Measurements from ENCODE around the gene GPR6. TPM values are rescaled to one million over a fixed set of nuclear protein-coding genes. Genes with fewer than 3 reads are reported as not detected.

GPR6 gene
- total RNA-seq, 2 donors from 2014 or later, result not detected

DNA sequence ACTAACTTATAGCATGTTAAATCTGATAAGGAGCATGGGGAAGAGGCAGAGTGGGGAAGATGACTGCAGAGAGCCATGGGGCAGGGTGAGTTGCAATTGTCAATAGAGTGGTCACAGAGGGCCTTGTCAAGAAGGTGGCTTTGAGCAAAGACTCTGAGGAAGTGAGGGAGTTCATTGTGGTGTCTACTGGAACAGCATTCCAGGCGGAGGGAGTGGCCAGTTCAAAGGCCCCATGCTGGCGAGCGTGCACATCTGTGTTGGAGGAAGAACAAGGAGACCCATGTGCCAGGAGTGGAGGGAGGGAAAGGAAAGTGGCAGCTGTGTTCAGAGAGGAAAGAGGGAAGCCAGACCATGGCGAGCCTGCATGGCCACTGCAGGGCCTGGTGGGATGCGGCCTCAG is 15.8 kb upstream of the GPR6 start:
- intact Hi-C loops (cut with DNase I), result no loop called here
- Histone ChIP-seq H3K27me3 (no peaks in the 10 kb centered on the region), H3K9me3 (peaks cover 0 to 6% (median 0%) of the 10 kb centered on the region in 3 donors), H3K27ac (no peak overlapping the region), H3K4me3 (no peak overlapping the region), H3K36me3 (replicated peaks in 1 of 2; ENCODE audit: insufficient read depth in 1 of 2, low read depth in 2 of 2) (no peaks in the 10 kb centered on the region), H3K4me1 (no peaks in the 10 kb centered on the region)
- 79 to 87% methylated on average over 5 of the region's 5 CpGs for WGBS, 2 donors
- DNase-seq, result no peak
- no peak for ATAC-seq
- TF ChIP-seq POLR2A (IDR thresholded peaks at IDR 0.05), result no peak
- TF ChIP-seq, protein P1, sequence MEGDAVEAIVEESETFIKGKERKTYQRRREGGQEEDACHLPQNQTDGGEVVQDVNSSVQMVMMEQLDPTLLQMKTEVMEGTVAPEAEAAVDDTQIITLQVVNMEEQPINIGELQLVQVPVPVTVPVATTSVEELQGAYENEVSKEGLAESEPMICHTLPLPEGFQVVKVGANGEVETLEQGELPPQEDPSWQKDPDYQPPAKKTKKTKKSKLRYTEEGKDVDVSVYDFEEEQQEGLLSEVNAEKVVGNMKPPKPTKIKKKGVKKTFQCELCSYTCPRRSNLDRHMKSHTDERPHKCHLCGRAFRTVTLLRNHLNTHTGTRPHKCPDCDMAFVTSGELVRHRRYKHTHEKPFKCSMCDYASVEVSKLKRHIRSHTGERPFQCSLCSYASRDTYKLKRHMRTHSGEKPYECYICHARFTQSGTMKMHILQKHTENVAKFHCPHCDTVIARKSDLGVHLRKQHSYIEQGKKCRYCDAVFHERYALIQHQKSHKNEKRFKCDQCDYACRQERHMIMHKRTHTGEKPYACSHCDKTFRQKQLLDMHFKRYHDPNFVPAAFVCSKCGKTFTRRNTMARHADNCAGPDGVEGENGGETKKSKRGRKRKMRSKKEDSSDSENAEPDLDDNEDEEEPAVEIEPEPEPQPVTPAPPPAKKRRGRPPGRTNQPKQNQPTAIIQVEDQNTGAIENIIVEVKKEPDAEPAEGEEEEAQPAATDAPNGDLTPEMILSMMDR (IDR thresholded peaks at IDR 0.05), result no peak

DNA sequence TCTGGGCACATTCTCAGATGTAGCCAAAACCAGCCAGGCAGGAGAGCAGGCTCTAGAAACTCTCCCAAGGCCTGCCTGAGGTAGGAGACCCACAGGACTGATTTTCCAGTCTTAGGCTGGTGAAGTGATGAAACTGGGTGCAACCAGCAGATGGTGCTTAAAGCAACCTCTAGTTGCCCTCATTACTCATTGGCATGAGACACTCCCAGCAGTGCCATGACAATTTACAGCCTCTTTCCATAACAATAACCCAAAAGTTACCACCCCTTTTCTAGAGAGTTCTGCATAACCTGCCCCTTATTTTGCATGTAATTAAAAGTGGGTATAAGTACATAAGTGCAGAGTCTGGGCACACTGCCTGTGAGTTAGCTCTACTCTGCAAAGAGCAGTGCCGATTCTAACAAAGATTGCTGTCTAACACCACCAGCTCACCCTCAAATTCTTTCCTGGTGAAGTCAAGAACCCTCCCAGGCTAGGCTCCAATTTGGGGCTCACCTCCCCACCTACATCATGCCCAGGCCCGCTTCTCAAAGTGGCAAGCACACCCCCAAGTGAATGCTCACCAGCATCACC is 14.4 kb upstream of the GPR6 start:
- intact Hi-C loops (cut with DNase I), result no loop called here
- H3K27me3 ChIP-seq, result no peaks in the 10 kb centered on the region
- no peak for DNase-seq
- 85 to 95% methylated on average over 2 of the region's 2 CpGs for WGBS, 2 donors
- no peak for ATAC-seq
- H3K9me3 ChIP-seq, result peaks cover 0 to 6% (median 0%) of the 10 kb centered on the region in 3 donors
- no peak overlapping the region for H3K4me3 ChIP-seq
- H3K36me3 ChIP-seq (replicated peaks in 1 of 2; ENCODE audit: insufficient read depth in 1 of 2, low read depth in 2 of 2), result no peaks in the 10 kb centered on the region
- H3K27ac ChIP-seq, result no peak overlapping the region
- TF ChIP-seq, protein P1 (IDR thresholded peaks at IDR 0.05), result no peak
- TF ChIP-seq POLR2A (IDR thresholded peaks at IDR 0.05), result no peak
- no peaks in the 10 kb centered on the region for H3K4me1 ChIP-seq

DNA sequence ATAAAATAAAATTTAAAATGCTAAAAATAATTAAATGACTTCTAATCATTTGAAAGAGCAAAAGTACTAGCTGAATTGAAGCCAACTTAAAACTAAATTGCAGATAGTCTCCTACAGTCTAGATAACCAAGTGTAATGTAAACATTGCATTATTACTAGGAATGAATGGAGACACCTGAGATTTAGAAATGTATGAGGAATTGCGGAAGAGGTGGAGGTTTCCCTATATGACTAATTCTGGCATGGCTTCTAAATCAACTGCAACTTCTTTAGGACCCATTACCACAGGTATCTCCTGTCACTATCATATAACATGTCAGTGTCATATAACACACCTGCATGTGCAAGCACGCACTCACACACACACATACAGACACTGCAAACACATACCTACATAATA is 13.2 kb upstream of the GPR6 start:
- no peak for DNase-seq
- H3K27me3 ChIP-seq, result no peaks in the 10 kb centered on the region
- no peak overlapping the region for H3K27ac ChIP-seq
- no peak for ATAC-seq
- peaks cover 0 to 6% (median 0%) of the 10 kb centered on the region in 3 donors for H3K9me3 ChIP-seq
- 90 to 92% methylated on average over 2 of the region's 2 CpGs for WGBS, 2 donors
- TF ChIP-seq, protein P1 (IDR thresholded peaks at IDR 0.05), result no peak
- TF ChIP-seq POLR2A (IDR thresholded peaks at IDR 0.05), result no peak
- no peaks in the 10 kb centered on the region for H3K36me3 ChIP-seq (replicated peaks in 1 of 2; ENCODE audit: insufficient read depth in 1 of 2, low read depth in 2 of 2)
- H3K4me1 ChIP-seq, result no peaks in the 10 kb centered on the region
- H3K4me3 ChIP-seq, result no peak overlapping the region
- intact Hi-C loops (cut with DNase I), result no loop called here

DNA sequence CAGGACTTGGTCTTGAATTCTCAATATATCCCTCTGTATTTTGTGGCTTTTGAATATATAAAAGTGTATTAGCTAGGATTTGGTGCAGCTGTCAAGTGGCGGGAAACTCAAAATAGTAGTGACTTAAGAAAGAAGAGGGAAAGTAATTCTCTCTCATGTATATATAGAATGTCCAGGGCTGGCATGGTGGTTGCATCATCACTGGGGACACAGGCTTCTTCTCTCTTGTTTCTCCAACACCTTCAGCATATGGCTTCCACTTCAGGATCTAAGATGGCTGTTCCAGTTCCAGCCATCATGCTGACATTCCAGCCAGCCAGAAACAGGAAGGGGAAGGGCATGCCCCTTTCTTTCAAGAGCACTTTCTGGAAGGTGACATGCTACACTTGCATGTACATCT is 11.8 kb upstream of the GPR6 start:
- no peak for ATAC-seq
- TF ChIP-seq, protein P1 (IDR thresholded peaks at IDR 0.05), result no peak
- TF ChIP-seq POLR2A (IDR thresholded peaks at IDR 0.05), result no peak
- H3K27me3 ChIP-seq, result no peaks in the 10 kb centered on the region
- H3K9me3 ChIP-seq, result peaks cover 0 to 6% (median 0%) of the 10 kb centered on the region in 3 donors
- no peaks in the 10 kb centered on the region for H3K36me3 ChIP-seq (replicated peaks in 1 of 2; ENCODE audit: insufficient read depth in 1 of 2, low read depth in 2 of 2)
- no peak overlapping the region for H3K27ac ChIP-seq
- no peak overlapping the region for H3K4me3 ChIP-seq
- intact Hi-C loops (cut with DNase I), result no loop called here
- 94 to 100% methylated on average over 1 of the region's 1 CpG for WGBS, 2 donors
- H3K4me1 ChIP-seq, result no peaks in the 10 kb centered on the region
- no peak for DNase-seq

DNA sequence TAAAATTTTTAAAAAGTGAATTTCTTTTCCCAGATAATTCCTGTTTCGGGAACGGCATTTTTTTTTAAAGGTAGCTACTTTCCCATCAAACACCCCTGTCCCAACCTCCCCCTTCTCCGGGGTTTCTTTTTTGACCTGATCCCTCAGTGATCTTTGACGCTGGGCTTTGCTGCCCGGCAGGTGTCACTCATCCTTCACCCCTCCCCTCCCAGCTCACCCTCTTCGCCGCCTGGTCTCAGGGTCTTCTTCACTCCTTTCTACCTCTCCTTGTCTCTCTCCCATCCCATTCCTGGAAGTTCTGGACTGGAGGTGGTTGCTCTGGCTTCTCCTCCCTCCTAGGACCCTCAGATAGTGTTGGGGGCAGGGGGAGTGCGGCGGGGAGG is 329 bp upstream of the GPR6 start:
- DNase-seq (no peak), ATAC-seq (no peak)
- H3K4me3 ChIP-seq, result no peak overlapping the region
- no peak for TF ChIP-seq POLR2A (IDR thresholded peaks at IDR 0.05)
- TF ChIP-seq, protein P1 (IDR thresholded peaks at IDR 0.05), result no peak
- H3K9me3 ChIP-seq, result no peaks in the 10 kb centered on the region
- H3K27me3 ChIP-seq, result peaks cover 0 to 23% of the 10 kb centered on the region in 2 donors
- H3K36me3 ChIP-seq (replicated peaks in 1 of 2; ENCODE audit: insufficient read depth in 1 of 2, low read depth in 2 of 2), result no peaks in the 10 kb centered on the region
- H3K4me1 ChIP-seq, result peaks cover 14% of the 10 kb centered on the region
- 13 to 26% methylated on average over 7 to 9 of the region's 9 CpGs for WGBS, 2 donors
- no peak overlapping the region for H3K27ac ChIP-seq
- intact Hi-C loops (cut with DNase I), result no loop called here

Data from body of pancreas (tissue), 4 donors.